ENCODE data around the gene ACTN4.

The ACTN4 gene

DNA sequence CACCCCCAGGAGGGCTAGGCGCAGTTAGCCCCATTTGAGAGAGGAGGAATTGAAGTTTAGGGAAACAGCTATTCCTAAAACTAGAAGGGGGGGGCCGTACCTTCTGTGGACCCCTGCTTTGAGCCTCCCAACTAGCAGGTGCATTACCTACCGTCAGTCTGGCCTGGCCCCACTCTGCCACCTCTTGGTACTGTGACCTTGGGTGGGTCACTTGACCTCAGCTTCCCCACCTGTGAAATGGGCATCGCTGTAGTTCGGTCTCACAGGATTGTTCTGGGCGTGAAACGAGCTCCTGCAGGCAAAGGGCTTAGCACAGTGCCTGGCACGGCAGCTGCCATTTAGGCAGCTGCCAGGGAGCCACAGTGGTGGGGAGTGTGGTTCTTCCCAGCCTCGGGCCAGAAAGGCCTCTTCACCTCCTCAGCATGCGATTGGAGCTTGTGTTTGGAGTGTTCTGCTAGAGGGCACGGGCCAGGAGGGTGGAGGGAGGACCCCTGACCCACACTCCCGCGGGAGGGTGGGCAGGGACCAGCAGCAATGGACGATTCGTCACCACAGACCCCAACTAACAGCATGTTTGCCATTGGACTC is 64.8 kb downstream of the ACTN4 start:
- no peak for DNase-seq

DNA sequence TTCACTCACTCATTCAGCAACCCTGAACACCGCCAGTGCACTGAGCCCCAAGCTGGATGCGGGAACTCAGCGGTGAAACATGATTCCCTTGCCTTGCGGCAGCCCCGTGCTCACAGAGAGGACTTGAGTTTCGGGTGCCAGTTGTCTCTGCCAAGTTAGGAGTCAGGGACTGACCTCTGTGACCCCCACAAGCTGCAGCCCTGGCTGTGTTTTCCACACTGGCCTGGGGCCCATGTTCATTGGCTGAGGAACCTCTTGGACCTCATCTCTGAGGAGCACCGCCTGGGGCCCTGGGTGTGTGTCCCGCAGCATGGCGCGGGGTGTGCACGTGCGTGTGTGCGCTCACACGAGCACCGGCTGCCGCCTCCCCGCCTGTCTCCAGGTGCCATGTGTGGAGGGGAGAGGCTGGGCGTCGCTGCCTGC is 65.8 kb downstream of the ACTN4 start:
- no peak for DNase-seq

DNA sequence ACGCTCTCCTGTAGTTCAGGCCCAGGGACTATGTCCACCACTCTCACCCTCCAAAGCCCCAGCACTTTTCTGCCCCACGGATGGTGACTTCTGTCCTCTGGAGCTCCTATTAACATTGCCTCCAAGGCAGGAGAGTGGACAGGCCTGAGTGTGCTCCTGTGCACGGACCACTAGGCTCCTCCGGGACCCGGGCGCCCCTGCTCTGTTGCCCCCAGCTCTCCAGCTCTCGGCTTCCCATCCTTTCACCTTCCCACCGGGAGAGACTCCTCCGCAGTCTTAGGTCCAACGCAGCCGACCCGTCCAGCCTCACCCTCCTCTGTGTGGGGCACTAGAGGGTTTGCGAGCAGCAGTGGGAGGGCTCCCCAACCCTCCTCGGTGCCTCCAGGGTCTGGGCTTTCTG is 66.4 kb downstream of the ACTN4 start:
- no peak for DNase-seq

DNA sequence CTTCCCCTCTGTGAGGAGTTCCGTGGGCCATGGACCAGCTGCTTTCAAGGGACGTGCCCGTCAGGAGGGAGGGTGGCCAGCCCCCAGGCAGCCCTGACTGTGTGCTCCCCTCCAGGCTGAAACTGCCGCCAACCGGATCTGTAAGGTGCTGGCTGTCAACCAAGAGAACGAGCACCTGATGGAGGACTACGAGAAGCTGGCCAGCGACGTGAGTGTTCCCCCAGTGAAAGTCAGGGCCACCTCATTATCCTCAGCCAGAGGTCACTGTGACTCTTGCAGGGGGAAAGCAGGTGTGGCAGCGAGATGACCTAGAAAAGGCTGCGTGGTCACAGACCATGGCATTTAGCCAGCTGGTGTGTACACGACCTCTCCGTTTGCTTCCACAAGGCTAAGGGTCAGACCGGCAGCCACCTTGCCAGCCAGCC is 66.9 kb downstream of the ACTN4 start:
- no peak for DNase-seq

DNA sequence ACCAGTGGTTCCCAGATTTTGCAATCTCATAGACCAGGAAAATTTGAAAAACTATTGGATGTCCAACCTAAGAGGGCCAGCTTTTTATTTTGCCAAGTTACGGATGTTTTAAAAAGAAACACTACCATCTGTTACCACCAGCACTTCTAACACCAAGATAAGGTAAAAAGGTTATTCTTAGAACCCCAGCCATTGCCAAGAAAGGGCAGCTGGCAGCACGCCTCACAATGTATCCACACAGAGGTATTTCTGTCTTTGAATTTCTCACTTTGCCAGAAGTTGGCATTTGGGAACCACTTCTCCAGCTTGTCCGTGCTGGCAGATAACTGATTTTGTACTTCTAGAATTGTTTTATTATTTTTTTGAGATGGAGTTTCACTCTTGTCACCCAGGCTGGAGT is 68.1 kb downstream of the ACTN4 start:
- no peak for DNase-seq

DNA sequence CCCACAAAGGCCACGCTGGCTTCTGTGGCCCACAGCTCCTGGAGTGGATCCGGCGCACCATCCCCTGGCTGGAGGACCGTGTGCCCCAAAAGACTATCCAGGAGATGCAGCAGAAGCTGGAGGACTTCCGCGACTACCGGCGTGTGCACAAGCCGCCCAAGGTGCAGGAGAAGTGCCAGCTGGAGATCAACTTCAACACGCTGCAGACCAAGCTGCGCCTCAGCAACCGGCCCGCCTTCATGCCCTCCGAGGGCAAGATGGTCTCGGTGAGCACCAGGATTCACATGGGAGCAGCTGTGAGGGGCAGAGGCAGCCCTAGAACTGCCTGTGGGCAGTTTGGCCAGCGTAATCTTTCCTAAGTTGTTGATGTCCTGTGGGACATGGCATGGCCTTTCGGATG is 69.6 kb downstream of the ACTN4 start:
- no peak for DNase-seq

DNA sequence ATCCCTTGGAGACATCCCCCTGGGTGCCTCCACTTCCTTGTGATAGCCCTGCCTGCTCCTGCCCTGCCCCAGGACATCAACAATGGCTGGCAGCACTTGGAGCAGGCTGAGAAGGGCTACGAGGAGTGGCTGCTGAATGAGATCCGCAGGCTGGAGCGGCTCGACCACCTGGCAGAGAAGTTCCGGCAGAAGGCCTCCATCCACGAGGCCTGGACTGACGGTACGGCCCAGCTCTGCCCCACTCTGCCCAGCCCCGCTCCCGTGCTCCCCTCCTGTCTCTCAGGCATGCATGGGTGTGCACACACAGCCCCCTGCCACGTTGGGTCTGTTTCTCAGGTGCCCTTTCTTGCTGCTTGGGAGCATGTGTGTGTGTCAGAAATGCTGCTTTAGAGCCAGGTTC is 70.4 kb downstream of the ACTN4 start:
- DNase-seq = no peak

DNA sequence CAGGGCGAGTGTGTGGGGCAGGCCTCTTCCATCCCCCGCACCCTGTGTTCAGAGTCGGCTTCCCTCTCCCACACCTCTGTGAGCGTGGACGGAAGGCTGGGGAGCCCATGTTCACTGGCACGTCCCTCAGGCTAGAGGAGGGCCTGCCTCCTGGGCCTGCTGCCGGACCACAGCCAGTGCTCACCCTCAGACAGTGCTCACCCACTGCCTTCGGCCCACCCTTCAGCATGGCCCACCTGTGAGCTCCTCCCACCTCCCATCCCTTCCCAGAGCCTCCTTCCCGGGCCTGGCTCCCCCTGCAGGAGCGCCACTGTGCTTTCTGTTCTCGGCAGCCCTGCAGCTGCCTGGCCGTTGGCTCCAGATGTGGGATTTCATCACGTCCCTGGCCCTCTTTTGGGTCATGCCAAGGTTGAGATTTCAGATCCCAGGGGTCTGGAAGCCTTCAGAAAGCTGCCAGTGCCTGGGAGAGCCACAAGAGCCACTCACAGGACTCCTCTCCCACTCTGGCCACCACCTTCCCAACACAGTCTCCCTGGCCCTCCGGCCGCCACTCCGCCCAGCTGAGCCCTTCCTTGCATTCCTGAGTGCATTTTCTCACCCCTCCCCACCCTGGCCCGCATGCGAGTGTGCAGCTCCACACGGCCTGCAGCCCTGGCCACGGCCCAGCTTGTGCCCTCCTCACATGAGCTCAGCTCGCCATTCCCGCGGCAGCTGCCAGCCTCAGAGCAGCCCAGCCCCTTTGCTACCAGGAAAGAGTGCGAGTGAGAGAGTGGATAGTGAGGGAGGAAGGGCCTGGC is 71.5 kb downstream of the ACTN4 start:
- DNase-seq = no peak

DNA sequence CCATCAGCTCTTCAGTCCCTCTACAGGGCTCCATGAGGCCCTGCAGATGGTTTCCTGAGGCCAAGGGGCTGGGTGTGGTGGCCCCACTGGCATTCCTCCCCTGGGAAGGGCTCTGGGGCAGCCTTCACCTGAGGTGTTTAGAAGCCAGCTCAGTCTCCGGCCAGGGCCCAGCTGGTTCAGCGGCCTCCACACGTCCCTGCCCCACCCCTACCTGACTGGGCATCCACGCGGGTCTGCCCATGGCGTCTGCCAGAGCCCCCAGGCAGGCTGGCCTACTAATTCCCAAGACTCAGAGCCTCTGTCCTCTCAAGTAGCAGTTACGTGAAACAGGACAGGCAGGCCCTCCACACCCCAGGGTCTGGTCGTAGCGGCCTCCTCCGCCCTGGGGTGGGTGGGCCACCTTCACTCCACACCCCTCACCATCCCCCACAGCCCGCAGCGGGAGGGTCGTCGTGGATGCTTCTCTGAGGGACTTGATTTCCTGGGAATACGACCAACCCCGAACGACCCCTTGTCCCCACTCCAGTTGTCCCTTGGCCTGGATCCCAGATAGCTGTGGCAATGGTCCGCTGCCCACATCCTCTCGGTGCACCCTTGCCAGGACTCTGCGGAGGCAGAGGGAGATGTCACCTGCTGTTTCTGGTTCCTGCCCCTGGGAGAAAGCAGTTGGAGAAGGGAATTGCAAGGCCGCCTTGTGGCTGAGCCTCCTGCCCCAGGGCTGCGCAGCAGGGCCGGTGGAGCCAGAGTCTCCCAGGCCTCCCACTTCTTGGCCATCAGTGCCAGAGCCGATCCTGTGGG is 72.5 kb downstream of the ACTN4 start:
- DNase-seq = no peak

DNA sequence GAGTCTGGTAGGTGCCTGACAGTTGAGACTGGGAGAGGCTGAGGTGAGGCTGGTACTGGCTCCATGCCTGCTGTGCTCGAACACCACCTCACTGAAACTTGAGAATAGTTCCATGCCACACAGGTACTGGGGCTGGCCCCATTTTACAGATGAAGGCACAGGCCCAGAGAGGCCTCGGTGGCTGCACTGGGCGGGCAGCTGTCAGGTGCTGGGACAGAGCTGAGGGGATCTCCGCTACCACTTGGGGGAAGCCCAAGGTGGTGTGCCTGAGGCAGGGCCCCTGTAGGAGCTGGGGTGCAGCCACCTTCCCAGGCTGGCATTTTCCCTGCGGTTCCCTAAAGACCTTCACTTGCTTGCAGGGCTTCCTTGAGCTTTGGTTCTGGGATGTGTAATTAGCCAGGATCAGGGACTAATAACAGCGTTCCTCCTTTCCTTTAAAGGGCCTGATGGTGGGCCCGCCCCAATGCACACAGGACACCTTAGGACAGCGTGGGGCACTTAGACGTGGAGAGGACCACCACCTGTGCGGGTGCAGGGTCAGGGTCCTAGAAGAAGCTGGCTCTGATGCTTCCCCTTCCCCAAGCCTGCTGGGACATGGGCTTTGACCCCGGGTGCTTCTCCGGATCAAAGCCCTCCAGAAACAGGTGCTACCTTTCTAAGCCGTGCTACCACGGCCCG is 73.2 kb downstream of the ACTN4 start:
- no peak for DNase-seq

DNA sequence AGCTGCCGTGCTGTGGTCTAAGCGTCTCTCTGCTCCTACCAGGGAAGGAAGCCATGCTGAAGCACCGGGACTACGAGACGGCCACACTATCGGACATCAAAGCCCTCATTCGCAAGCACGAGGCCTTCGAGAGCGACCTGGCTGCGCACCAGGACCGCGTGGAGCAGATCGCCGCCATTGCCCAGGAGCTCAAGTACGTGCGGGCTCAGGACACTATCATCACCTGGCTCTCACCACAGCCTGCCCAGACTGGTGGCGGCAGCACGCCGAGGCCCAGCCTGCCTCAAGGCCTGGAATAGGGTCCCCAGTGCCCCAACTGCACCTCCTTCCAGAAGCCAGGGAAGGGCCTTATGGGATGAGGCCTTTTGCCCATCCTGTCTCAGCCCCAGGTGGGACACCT is 74.0 kb downstream of the ACTN4 start:
- no peak for DNase-seq

DNA sequence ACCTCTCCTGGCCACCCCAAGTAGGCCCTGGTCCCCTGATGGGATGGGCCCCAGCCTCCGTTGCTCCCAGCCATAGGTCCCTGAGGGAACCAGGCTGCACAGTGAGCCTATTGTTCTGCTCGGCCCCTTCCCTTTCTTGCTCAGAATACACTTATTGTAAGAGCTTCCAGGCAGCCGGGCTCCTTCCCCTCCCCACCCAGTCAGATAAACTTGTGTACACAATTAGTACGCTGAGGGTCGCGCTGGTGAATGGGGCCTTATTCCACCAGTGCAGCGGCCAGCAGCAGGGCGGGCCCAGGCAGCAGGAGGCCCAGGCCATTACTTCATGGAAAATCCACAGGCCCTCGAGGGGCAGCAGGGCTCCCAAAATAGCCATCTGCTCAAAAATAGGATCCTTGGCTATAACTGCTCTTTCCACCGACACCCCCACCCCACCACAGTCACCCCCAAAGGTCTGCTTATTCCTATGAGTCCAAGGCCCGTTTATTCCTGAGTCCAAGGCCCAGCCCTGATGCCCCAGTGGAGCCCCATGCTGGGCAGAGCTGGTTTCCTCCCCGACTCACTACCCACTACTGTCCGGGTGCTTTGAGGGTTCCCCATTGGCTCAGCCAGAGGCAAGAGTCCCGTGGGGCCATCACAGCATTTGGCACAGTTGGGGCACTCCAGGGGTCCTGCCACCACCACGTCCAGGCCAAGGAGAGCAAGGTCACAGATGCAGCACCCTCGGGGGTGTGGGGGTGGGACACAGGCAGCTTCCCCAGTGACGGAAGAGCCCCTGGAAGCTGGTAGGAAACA is 74.7 kb downstream of the ACTN4 start:
- no peak for DNase-seq

DNA sequence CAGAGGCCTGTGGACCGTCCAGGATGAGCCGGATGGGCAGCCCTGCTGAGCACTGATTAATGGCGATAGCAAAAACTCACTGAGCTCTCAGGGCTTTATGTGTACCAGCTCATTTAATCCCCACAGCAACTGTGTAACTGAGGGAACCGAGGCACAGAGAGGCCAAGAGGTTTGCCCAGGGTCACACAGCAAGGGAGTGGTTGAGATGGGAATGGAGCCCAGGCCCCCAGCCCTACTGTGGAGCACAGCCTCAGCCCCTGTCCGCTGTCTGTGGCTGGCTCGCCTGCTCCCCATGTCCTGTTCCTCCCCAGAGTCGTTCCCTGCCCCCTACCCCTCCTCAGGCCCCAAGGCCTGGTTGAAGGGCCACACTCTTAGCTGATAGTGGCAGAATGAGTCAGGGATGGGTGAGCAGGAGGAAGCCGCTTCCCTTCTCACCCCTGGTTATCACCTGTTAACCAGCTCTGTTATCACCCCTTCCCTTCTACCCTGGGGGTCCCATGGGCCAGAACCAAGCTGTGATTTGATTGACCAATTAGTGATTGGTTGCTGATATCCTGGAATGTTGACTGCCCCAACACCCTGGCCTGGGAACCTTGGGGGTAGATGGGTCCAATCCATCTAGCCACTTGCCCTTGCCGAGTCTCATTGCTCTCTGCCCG is 75.6 kb downstream of the ACTN4 start:
- DNase-seq = no peak

DNA sequence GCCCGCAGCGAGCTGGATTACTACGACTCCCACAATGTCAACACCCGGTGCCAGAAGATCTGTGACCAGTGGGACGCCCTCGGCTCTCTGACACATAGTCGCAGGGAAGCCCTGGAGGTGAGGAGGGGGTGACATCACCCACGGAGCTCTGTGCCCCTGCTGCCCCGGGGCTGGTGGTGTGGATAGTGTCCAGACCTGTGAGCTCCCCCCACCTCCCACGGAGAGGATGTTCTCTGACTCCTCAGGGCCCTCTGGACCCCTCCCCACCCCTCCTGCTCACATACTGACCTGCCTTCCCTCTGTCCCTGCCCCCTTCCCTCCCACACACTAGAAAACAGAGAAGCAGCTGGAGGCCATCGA is 76.1 kb downstream of the ACTN4 start:
- DNase-seq = no peak

DNA sequence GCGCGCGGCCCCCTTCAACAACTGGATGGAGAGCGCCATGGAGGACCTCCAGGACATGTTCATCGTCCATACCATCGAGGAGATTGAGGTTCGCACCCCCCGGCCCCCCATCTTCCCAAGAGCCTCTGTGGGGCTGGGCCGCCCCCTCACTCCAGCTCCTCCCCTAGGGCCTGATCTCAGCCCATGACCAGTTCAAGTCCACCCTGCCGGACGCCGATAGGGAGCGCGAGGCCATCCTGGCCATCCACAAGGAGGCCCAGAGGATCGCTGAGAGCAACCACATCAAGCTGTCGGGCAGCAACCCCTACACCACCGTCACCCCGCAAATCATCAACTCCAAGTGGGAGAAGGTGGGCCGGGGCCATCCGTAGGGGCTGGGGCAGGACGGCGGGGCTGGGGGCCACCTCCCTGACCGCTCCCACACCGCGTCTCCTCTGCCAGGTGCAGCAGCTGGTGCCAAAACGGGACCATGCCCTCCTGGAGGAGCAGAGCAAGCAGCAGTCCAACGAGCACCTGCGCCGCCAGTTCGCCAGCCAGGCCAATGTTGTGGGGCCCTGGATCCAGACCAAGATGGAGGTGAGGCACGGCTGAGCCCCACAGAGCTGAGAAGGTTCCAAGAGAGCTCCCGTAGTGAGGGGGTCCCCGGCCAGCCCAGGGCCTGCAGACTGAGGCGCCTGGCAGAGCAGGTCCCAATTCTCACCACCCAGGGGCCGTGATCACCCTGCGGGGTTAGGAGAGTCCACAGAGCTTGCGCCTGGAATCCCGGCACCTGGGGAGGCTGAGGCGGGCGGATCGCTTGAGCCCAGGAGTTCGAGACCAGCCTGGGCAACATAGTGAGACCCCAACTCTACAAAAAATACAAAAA is 76.8 kb downstream of the ACTN4 start:
- no peak for DNase-seq

DNA sequence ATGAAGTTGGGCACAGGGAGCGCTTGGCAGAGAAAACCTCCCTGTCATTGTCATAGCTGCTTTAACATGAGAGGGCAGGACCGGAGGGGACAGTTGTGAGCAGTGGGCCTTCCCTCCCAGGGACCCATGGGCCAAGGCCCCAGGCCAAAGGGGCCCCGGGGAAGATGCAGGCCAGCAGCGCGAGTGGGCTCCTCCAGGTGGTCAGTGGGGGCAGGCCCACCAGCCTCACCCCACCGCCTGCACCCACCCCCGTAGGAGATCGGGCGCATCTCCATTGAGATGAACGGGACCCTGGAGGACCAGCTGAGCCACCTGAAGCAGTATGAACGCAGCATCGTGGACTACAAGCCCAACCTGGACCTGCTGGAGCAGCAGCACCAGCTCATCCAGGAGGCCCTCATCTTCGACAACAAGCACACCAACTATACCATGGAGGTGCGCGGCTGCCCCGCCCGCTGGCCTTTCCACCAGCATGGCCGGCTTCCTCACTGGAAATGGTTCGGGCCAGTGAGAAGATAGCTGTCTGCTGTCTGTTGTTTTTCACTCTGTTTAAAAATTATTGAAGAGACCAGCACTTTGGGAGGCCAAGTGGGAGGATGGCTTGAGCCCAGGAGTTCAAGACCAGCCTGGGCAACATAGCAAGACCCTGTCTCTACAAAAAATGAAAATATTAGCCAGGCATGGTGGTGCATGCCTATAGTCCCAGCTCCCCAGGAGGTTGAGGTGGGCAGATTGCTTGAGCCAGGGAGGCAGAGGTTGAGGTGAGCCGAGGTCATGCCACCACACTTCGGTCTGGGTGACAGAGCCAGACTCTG is 78.2 kb downstream of the ACTN4 start:
- DNase-seq = no peak

DNA sequence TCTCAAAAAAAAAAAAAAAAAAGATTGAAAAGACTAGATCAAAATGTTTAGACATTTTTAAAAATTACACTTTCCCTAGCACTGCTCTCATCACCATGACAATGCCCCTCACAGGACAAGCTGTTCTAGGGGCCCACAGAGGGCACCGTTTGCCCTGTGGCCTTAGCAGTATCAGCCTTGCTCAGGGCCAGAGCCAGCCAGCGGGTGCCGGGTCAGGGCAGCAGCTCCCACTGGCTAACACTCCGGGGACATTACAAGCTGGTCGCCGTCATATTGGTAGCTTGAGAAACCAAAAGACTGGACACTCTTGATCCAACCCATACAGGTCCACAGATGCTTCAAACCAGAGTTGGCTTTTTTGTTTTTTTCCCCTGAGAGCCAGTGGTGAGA is 78.8 kb downstream of the ACTN4 start:
- no peak for DNase-seq

DNA sequence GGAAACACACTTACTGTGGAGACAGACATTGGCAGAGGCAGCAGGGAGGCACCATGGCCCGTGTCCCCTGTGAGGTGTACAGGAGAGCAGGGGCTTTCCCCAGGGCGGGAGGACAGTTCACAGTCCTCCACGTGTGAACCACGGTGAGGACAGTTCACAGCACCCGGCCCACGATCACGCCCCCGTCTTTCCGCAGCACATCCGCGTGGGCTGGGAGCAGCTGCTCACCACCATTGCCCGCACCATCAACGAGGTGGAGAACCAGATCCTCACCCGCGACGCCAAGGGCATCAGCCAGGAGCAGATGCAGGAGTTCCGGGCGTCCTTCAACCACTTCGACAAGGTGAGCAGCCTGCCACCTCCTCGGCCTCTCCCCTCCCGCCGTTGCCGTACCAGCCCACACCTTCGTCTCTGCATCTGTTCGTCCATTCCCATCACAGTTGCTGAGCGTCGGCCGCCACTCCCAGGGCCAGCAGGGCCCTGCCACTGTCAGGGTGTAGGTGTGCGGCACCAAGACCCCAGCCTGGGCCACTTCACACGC is 79.4 kb downstream of the ACTN4 start:
- DNase-seq = no peak

DNA sequence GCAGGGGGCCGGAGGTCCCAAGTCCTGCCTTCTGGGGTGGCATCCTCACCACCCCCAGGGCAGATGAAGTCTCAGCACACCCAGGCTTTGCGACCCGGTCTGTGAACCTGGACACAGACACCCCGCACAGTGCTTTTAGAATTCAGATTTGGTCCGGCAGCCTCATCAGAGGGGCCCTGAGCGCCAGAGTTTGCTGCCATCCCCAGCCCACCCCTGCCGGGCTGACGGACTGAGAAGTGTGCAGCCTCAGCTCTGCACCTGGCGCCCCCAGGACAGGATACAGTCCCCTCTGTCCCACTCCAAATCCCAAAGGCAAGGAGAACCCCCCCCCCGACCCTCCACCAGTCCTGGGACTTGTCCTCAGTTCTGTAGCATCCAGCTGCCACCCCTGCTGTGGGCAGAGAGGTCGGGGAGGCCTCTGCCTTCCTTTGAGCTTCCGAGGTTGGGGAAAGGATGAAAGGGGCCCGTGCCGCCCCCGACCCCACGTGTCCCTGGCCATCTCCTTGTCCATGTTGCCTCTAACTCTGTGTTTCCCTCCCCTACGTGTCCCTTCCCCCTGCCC is 79.9 kb downstream of the ACTN4 start:
- no peak for DNase-seq
